Stimulated activated CD8-positive, alpha-beta memory T cell treated with anti-CD3 and anti-CD28 coated beads, Interleukin-4, amount 100 ng/mL, for 4 hours (primary cell): ENCODE results near the gene SRGAP2B.
"Not testable (repeated sequence)": the region's sequence is repeated elsewhere in the genome, so short reads cannot be mapped to it uniquely, and the experiment has no call there.

Experiments used
- DNase-seq, 2 donors: peaks; one replicate each; pipeline ENCODE4 v3.0.0-alpha.2; 2020; ENCODE audit warnings: low read depth in 2 of 2, low spot score in 1 of 2

The SRGAP2B gene

DNA sequence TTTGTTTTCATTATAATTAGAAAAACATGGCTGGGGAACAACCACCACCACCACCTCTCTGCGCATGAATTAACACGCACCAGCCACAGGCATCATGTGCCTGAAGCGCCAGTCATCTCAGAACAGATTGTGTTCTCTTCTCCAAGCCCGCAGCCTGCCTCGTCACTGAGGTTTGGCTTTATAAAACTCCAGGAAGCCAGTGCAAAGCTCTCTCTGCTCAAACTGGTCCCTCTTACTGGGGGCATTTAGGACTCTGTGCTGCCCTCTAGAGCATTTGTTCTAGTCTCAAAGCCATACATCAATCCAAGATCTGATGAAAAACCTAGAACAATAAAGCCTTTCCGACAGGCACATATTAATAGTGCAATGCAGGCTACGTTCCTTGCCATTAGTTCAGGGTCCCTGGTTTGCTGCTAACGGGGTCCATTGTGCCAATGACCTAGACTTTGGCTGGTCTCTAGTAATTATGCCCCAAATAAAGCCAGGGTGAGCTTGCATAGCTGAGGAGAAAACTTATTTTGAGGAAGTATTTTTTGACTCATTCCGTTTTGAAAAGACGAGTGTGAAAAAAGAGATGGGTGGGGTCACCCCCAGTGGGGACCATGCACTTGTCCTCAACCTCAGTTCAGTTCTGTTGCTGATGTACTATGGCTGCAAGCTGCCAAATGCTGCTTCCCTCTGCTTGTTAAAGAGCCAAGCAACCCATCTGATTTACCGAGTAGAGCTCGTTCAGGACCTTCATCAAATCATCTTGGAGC, 181.0 kb downstream of the SRGAP2B start:
- DNase-seq = not testable (repeated sequence)

DNA sequence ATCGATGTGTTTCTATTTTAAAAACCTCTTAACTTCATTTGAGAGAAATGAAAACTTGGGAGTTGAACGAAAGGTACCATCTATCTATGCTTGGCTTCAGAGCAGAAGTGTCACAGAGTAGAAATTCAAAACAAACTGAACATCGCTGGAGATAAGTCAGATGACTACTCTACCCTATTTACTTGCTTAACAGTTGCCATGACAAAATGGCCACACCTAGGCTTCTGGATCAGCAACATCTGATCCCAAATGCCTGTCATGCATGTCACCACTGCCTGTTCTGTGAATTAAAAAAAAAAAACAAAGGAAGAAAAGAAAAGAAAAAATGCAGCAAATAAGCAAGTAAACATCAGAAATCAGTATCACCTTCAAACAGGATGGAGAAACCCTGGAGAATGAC, 181.7 kb downstream of the SRGAP2B start:
- not testable (repeated sequence) for DNase-seq

DNA sequence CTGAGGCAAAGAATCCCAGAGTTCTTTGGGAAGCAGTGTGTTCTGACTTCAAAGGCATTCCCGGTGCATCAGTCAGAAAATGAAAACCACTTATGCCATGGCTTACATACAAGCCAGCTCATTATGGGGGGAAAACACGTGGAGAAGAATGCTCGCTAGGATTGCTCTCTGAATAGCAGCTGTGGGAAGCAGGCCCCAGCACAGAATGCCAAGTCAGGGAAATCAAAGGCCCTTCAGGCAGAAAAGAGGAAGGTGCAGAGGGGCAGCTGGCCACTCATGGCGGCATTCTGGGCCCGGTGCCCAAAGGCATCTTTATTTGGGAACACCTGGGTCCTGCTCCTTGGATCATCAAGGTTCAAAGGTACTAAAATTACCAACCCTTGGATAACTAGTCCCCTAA, 184.4 kb downstream of the SRGAP2B start:
- DNase-seq = not testable (repeated sequence)

DNA sequence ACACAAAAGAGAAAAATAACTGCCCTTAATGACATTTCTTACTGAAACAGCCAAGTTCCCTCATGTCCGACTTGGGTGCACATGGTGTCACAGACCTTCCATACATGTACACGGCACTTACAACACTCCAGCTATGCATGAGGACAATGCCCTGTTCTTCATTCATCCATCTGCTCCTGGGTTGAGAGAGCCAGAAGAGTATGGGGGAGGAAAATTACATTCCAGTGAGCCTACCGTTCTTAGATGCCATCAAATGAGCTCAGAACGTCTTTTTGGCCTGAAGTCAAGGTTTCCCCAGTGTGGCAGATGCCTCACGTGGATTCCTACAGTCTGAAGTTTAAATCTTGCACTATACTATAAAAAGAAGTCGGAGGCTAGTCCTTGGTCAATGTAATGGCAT, 194.3 kb downstream of the SRGAP2B start:
- DNase-seq = not testable (repeated sequence)

DNA sequence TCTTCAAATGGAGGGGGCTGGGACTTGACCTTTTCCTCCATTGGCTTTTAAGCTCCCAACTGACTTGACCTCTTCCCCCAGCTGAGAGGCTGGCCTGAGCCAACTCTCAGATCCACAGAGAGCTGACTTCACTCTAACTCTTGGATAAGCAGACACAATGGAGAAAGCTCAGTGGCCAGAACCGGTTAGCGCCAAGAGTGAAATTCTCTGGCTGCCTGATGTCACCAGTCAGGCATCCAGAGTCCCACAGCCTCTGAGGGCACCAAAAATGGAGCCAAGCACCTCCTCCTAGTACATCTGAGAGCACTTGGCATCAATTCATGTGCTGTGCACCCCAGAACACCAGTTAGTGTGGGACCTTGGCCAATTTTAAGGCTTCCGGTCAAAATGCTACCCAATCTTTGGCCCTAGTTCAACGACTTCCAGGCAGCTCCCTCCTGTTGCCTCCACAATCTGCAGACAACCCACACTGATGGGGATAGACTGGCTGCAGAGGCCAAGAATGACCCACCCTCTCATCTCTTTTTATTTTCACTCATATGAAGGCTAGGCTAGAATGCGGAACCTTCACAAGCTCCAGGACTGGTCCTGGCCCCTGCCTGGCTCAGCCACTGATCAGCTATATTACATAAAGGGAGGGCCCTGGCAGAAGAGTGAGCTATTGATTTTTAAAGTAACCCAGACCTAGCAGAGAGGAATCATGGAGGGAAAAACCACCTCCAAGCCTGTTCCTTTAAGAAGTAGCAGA, 200.5 kb downstream of the SRGAP2B start:
- not testable (repeated sequence) for DNase-seq

- not testable (repeated sequence) for DNase-seq
Measured at GRCh38 chr1:144893710-144894438, 201.3 kb downstream of the SRGAP2B start.

GRCh38 chr1:144893062-144893461, 202.1 kb downstream of the SRGAP2B start:
- DNase-seq = not testable (repeated sequence)

- DNase-seq = not testable (repeated sequence)
Measured at GRCh38 chr1:144889450-144890115, 205.5 kb downstream of the SRGAP2B start.

- DNase-seq = not testable (repeated sequence)
Measured at GRCh38 chr1:144883022-144883421, 212.1 kb downstream of the SRGAP2B start.

DNA sequence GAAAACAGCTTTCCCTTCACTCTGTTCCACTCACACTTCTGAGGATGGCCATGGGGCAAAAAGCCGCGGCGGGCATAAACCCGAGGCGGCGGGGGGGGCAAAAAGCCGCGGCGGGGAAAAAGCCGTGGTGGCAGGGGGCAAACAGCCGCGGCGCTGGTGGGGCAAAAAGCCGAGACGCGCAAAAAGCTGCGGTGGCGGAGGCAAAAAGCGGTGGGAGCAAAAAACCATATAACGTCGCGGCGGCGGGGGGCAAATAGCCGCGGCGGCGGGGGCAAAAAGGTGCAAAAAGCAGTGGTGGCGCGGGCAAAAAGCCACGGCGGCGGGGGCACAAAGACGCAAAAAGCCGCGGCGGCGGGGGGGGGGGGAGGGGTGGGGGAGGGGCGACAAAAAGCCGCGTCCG, 212.8 kb downstream of the SRGAP2B start:
- not testable (repeated sequence) for DNase-seq

DNA sequence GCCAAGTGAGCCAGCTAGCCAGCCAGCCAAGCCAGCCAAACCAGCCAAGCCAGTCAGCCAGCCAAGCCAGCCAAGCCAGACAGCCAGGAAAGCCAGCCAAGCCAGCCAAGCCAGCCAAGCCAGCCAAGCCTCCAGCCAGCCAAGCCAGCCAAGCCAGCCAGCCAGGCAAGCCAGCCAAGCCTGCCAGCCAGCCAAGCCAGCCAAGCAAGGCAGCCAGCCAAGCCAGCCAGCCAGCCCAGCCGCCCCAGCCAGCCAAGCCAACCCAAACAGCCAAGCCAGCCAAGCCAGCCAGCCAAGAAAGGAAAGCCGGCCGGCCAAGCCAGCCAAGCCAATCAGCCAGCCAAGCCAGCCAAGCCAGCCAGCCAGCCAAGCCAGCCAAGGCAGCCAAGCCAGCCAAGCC, 236.5 kb downstream of the SRGAP2B start:
- DNase-seq = not testable (repeated sequence)
